C4-2B (cell line): ENCODE results near the gene FAM193A.
"Not testable (repeated sequence)": the region's sequence is repeated elsewhere in the genome, so short reads cannot be mapped to it uniquely, and the experiment has no call there.

Experiments used
- H3K27ac ChIP-seq: fragments of 450-650 bp; 2 replicates; pipeline ENCODE4 v1.5.1; 2017
- ZFX ChIP-seq: fragments of 450-650 bp; IDR thresholded peaks from 2 replicates; pipeline ENCODE4 v1.6.1; 2017
- TF ChIP-seq, protein P1 (sequence below): fragments of 450-650 bp; conservative IDR thresholded peaks from 2 replicates; pipeline ENCODE4 v1.5.1; 2017; ENCODE audit warnings: mild to moderate bottlenecking

FAM193A gene

DNA sequence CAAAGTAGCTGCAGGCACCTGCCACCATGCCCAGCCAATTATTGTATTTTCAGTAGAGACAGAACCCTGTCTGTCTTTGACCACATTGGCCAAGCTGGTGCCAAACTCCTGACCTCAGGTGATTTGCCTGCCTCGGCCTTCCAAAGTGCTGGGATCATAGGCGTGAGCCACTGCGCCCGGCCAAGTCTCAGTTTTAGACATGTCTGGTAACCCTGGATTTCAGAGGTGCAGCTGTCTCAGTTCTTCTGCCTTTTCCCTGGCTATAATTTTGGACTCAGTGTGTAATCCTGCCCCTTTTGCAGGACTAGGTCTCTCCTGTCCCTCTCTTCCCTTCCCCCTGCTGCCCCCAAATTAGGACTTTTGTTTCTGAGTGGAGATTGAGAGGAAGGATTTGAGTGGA, 46.6 kb downstream of the FAM193A start:
- TF ChIP-seq, protein P1, sequence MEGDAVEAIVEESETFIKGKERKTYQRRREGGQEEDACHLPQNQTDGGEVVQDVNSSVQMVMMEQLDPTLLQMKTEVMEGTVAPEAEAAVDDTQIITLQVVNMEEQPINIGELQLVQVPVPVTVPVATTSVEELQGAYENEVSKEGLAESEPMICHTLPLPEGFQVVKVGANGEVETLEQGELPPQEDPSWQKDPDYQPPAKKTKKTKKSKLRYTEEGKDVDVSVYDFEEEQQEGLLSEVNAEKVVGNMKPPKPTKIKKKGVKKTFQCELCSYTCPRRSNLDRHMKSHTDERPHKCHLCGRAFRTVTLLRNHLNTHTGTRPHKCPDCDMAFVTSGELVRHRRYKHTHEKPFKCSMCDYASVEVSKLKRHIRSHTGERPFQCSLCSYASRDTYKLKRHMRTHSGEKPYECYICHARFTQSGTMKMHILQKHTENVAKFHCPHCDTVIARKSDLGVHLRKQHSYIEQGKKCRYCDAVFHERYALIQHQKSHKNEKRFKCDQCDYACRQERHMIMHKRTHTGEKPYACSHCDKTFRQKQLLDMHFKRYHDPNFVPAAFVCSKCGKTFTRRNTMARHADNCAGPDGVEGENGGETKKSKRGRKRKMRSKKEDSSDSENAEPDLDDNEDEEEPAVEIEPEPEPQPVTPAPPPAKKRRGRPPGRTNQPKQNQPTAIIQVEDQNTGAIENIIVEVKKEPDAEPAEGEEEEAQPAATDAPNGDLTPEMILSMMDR, result no peak
- no peak for TF ChIP-seq ZFX
- H3K27ac ChIP-seq, result peak overlapping the region; percentile 20

DNA sequence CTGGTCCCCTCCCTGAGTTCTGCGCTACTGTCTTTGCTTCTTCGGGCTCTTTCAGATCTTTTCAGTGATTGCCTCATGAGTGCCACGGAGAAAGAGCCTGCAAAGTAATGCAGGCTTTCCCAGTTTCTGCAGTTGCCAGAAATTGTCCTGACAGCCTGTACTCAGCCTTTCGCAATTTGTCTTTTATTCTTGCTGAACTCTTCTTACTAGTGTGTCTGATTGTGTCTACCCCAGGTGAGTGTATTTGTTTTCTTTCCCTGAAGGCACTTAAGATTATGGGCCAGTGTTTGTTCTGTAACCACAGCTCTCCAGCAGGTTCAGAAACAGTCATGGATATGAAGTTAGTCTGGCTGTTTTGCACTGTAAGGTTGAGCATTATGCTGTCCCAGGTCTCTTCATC, 47.1 kb downstream of the FAM193A start:
- TF ChIP-seq, protein P1, result no peak
- peak overlapping the region; percentile 20; the same call in 1 of the 2 replicates for H3K27ac ChIP-seq

DNA sequence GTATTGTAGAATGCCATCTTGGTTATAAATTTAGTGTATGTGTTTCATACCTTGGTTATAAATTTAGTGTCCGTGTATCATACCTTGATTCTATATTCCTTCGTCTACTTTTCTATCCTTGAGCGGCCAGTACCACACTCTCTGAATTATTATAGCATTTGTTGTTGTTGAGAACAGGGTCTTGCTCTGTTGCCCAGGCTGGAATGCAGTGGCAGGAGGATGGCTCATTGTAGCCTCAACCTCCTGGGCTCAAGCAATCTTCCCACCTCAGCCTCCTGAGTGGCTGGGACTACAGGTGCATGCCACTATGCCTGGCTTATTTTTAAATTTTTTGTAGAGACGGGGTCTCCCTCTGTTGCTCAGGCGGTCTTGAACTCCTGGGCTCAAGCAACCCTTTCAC, 50.1 kb downstream of the FAM193A start:
- TF ChIP-seq ZFX, result no peak
- TF ChIP-seq, protein P1, result no peak
- no peak overlapping the region for H3K27ac ChIP-seq

DNA sequence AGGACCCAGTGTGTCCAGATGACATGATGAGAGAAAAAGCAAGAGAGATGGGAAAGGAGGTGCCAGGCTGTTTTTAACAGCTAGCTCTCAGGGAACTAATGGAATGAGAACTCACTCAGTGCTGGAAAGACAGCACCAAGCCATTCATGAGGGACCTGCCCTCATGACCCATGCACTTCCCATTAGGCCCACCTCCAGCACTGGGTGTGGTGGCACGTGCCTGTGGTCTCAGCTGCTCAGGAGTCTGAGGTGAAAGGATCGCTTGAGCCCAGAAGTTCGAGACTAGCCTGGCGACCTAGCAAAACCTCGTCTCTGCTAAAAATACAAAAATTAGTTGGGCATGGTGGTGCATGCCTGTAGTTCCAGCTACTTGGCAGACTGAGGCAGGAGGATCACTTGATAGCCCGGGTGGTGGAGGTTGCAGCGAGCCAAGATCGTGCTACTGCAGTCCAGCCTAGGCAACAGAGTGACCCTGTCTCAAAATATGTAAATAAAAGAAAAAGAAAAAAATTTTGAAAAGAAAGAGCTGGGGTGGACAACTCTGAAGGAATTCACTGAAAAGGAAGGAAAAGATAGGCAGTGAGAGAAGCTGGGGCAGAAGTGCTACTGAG, 50.9 kb downstream of the FAM193A start:
- H3K27ac ChIP-seq, result no peak overlapping the region
- TF ChIP-seq ZFX, result no peak
- TF ChIP-seq, protein P1, result no peak

DNA sequence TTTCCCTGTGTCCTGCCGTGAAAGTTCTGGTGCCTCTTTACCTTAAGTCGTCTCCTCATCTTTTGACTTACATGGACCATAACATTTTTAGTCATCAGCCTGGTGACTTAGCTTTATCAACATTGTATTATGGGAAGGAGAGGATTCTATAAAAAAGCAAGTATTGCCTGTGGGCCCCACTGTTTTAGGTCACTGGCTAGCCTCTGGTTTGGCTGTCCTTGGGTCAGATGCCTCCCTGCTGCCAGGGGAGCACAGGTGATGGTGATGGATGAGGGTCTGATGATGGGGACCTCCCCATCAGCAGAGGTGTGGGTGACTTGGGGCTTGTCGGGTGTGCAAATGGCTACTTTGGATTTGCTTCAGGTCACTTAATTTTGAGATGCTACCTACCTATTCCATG, 51.8 kb downstream of the FAM193A start:
- TF ChIP-seq, protein P1, result no peak
- TF ChIP-seq ZFX, result no peak
- H3K27ac ChIP-seq, result no peak overlapping the region

DNA sequence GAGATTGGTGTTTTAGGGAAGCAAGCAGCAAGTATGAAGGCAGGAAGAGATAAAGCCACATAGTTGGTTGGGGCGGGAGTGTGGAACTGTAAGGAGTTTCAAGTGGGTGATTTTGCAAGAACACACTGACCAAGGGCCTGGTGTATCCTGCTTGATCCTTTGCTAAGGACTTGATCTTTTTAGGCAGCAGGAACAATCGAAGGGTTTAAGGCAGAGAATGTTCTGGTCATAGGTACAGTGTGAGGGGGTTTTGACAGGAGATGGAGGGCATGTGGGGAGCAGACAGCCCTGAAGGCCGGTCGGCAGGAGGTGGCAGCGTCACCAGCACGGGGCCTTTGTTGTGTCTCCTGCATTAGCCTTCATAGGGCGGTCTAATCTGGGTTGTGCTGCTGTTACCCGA, 54.7 kb downstream of the FAM193A start:
- H3K27ac ChIP-seq, result no peak overlapping the region

DNA sequence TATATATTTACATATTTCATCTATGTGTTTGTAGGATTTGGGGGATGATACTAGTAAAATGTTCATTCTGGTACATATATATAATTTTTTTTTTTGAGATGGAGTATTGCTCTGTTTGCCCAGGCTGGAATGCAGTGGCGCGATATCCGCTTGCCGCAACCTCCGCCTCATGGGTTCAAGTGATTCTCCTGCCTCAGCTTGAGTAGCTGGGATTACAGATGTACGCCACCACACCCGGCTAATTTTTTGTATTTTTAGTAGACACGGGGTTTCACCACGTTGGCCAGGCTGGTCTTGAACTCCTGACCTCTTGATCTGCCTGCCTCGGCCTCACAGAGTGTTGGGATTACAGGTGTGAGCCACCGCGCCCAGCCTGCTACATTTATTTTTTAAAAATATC, 55.6 kb downstream of the FAM193A start:
- H3K27ac ChIP-seq, result not testable (repeated sequence)

More for the DNA sequence above, 54.7 kb downstream of the FAM193A start:
- TF ChIP-seq ZFX, result no peak
- TF ChIP-seq, protein P1, result no peak

DNA sequence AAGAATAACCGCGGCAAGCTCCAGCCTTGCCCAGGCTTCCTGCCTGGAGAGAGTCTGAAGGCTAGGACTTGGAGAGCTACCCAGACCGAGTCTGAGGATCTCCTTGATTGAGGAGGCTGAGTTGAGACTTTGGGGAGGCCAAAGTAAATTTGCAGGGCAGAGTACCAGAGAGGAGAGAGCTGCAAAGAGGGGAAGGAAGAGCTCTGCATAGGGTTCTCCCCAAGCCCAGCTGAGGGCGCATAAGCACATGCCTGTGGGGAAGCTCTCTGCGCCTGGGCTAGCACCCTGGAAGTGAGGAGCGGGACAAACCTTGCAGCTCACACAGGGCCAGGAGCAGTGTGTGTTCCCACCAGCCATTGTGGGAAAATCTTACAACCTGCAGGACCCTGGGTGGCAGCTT, 56.1 kb downstream of the FAM193A start:
- TF ChIP-seq, protein P1, result no peak
- no peak for TF ChIP-seq ZFX
- no peak overlapping the region for H3K27ac ChIP-seq
